Measurements from ENCODE around the gene PLXNA4.
A peak's percentile ranks its signal among the peaks of the same experiment; 100 is the strongest.

The PLXNA4 gene

DNA sequence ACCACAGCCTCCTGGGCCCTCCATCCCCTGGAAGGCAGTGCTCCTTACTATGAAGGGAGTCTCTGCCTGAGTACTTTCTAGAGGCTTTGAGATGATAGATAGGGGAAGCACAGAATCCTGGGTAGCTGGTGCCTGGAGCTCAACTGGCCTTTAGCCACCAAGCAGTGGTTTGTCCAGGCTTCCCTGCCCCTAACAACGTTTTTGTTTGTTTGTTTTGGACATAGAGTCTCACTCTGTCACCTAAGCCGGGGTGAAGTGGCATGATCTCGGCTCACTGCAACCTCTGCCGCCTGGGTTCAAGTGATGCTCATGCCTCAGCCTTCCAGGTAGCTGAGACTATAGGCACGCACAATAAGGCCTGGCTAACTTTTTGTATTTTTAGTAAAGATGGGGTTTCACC lies 289.4 kb downstream of the PLXNA4 start:
- H3K9ac ChIP-seq (ENCODE audit: low read depth, low read length) = no peak overlapping the region
- no peaks in the 10 kb centered on the region for H3K9me3 ChIP-seq (ENCODE audit: control insufficient read depth, insufficient read depth, low read length)
- H3K4me3 ChIP-seq (ENCODE audit: low read depth, low read length) = no peak overlapping the region
- H3K36me3 ChIP-seq (ENCODE audit: control insufficient read depth, insufficient read depth, low read length) = no peaks in the 10 kb centered on the region
- no peak overlapping the region for H3K27ac ChIP-seq (ENCODE audit: low read depth, low read length)
- no peaks in the 10 kb centered on the region for H3K4me1 ChIP-seq (ENCODE audit: control insufficient read depth, insufficient read depth, low read length)
- no peaks in the 10 kb centered on the region for H3K27me3 ChIP-seq (ENCODE audit: control insufficient read depth, insufficient read depth, low read length)

DNA sequence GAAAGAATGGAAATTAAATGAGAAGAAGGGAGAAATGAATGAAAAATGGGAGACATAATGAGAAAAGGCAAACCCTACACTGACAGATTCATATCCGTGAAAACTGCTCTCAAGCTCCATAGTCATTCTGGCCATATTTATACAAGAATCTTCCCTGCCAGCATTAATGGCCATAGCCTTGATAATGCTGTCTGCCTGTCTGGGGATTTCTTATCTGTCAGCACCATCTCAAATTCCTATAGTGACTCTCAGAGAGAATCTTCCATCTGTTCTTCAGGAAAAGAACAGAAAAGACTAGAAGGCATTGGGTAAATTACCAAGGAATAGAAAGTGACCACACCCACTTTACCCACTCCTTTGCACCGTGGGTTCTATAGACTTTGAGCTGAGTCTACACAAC lies 295.9 kb downstream of the PLXNA4 start:
- Histone ChIP-seq H3K36me3 (ENCODE audit: control insufficient read depth, insufficient read depth, low read length) (no peaks in the 10 kb centered on the region), H3K4me1 (ENCODE audit: control insufficient read depth, insufficient read depth, low read length) (peaks cover 12% of the 10 kb centered on the region), H3K9ac (ENCODE audit: low read depth, low read length) (no peak overlapping the region), H3K27me3 (ENCODE audit: control insufficient read depth, insufficient read depth, low read length) (no peaks in the 10 kb centered on the region; the same call in 1 of the 2 replicates), H3K4me3 (ENCODE audit: low read depth, low read length) (no peak overlapping the region), H3K27ac (ENCODE audit: low read depth, low read length) (no peak overlapping the region), H3K9me3 (ENCODE audit: control insufficient read depth, insufficient read depth, low read length) (no peaks in the 10 kb centered on the region)

DNA sequence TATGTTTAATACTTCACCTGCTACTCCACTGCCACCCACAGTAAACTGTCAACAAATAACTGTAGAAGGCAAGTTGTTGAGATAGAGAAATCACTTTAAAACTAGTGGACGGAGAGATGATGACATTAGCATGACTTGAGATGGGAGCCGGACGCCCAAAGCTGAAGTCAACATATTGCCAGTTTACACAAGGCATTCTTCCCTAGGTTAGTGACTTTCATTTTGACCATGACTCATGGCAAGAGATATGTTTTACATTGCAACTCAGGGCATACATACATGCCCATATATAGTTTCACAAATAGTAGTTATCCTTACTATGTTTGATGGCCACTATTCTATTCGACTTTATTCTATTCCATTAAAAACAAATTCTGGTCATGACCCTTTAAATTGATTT lies 296.6 kb downstream of the PLXNA4 start:
- Histone ChIP-seq H3K9ac (ENCODE audit: low read depth, low read length) (no peak overlapping the region), H3K9me3 (ENCODE audit: control insufficient read depth, insufficient read depth, low read length) (no peaks in the 10 kb centered on the region), H3K27me3 (ENCODE audit: control insufficient read depth, insufficient read depth, low read length) (no peaks in the 10 kb centered on the region; the same call in 1 of the 2 replicates), H3K27ac (ENCODE audit: low read depth, low read length) (no peak overlapping the region), H3K36me3 (ENCODE audit: control insufficient read depth, insufficient read depth, low read length) (no peaks in the 10 kb centered on the region), H3K4me1 (ENCODE audit: control insufficient read depth, insufficient read depth, low read length) (peaks cover 14% of the 10 kb centered on the region), H3K4me3 (ENCODE audit: low read depth, low read length) (no peak overlapping the region)

DNA sequence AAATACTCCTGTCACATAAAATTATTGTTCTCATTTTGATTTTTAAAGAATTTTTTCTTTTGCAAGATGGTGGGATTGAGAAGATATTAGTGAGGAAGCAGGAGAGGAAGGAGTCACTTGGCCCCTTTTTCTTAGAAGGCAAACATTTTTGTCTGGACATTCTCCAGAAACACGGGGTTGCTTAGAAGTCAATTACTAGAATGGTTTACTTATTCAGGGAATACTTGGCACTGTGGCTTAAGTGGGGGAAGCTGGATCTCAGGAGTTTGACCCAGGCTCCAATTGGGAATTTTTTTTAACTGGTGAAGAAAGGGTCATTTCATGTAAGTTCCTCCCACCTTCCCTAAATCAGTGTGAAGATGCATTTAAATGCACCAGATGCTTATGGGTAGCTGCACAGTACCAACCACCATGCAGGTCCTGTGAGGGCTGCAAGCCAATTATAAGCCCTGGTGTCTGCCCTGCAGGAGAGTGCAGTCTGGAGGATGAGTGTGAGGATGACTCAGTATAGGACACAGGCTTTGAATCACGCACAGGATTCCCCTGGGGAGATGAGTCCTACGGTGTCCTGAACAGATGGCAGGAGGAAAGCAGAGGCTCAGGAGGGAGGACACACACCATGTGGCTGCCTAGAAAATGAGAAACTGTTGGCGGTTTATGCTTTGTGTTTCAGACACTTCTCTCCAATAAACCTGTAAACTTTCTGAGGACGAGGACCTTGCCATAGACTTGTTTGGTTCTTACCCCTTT lies 299.1 kb downstream of the PLXNA4 start:
- no peaks in the 10 kb centered on the region for H3K9me3 ChIP-seq (ENCODE audit: control insufficient read depth, insufficient read depth, low read length)
- H3K27ac ChIP-seq (ENCODE audit: low read depth, low read length) = no peak overlapping the region
- no peaks in the 10 kb centered on the region for H3K36me3 ChIP-seq (ENCODE audit: control insufficient read depth, insufficient read depth, low read length)

DNA sequence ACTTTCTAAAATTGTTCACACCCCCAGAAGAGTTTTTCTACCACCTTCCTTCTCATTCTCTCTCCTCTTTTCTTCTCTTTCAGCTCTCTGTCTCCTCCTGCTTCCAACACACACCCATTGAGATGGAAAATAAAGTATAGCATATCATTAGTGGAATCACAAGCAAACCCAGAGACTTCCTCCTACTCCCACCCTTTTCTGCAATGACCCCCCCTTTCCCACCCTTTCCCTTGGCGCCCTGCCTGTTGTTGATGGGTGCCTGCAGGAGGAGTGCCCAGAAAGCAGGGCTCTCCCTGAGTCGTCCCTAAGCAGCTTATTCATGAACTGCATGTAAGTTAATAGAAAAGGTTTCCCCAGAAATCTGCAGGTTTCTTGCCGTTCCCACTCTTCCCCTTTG lies 300.0 kb downstream of the PLXNA4 start:
- Histone ChIP-seq H3K4me3 (ENCODE audit: low read depth, low read length) (peak overlapping the region; percentile 11; the same call in 1 of the 2 replicates), H3K4me1 (ENCODE audit: control insufficient read depth, insufficient read depth, low read length) (peaks cover 14% of the 10 kb centered on the region), H3K27ac (ENCODE audit: low read depth, low read length) (no peak overlapping the region), H3K36me3 (ENCODE audit: control insufficient read depth, insufficient read depth, low read length) (no peaks in the 10 kb centered on the region), H3K27me3 (ENCODE audit: control insufficient read depth, insufficient read depth, low read length) (peaks cover 3% of the 10 kb centered on the region; the same call in 1 of the 2 replicates), H3K9ac (ENCODE audit: low read depth, low read length) (no peak overlapping the region), H3K9me3 (ENCODE audit: control insufficient read depth, insufficient read depth, low read length) (no peaks in the 10 kb centered on the region)

More for the DNA sequence above, 299.1 kb downstream of the PLXNA4 start:
- Histone ChIP-seq H3K4me1 (ENCODE audit: control insufficient read depth, insufficient read depth, low read length) (peaks cover 14% of the 10 kb centered on the region), H3K9ac (ENCODE audit: low read depth, low read length) (no peak overlapping the region), H3K27me3 (ENCODE audit: control insufficient read depth, insufficient read depth, low read length) (peaks cover 3% of the 10 kb centered on the region; the same call in 1 of the 2 replicates), H3K4me3 (ENCODE audit: low read depth, low read length) (no peak overlapping the region)

DNA sequence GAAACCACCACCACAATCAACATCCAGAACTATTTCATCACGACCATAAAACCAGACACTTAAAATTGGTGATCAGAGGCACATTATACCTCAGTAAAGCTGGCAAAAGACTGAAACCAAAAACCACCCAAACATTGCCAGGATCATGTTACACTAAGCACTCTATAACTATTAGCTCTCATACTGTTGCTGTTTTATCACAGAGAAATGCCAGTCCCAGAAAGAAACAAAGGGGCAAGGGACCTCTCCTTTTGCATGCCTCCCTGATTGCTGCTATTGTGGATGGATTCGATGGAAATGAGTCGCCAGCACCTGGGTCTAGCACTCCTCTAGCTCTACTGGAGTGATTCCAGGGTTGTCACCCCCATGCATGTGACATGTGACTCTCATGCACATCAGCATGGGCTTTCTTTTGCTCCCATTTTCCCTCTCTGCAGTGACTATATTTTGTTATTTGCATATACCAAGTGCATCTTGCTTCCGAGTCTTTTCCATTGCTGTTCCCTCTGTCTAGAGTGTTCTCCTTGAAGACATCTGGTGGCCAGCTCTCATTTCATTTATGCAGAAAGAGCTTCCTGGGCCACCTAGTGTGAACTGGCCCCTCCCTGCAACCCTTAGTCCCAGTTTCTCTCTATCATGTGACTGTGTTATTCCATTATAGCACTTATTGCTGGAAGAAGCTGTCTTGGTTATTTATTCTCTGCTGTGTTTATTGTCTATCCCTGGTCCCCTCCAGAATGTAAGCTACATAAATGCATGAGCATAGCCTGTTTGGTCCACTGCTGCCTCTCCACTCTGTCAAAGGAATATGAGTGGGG lies 300.6 kb downstream of the PLXNA4 start:
- peak overlapping the region; percentile 11; the same call in 1 of the 2 replicates for H3K4me3 ChIP-seq (ENCODE audit: low read depth, low read length)
- H3K4me1 ChIP-seq (ENCODE audit: control insufficient read depth, insufficient read depth, low read length) = peaks cover 14% of the 10 kb centered on the region
- H3K36me3 ChIP-seq (ENCODE audit: control insufficient read depth, insufficient read depth, low read length) = no peaks in the 10 kb centered on the region
- peaks cover 3% of the 10 kb centered on the region; the same call in 1 of the 2 replicates for H3K27me3 ChIP-seq (ENCODE audit: control insufficient read depth, insufficient read depth, low read length)
- no peaks in the 10 kb centered on the region for H3K9me3 ChIP-seq (ENCODE audit: control insufficient read depth, insufficient read depth, low read length)
- no peak overlapping the region for H3K27ac ChIP-seq (ENCODE audit: low read depth, low read length)
- no peak overlapping the region for H3K9ac ChIP-seq (ENCODE audit: low read depth, low read length)

DNA sequence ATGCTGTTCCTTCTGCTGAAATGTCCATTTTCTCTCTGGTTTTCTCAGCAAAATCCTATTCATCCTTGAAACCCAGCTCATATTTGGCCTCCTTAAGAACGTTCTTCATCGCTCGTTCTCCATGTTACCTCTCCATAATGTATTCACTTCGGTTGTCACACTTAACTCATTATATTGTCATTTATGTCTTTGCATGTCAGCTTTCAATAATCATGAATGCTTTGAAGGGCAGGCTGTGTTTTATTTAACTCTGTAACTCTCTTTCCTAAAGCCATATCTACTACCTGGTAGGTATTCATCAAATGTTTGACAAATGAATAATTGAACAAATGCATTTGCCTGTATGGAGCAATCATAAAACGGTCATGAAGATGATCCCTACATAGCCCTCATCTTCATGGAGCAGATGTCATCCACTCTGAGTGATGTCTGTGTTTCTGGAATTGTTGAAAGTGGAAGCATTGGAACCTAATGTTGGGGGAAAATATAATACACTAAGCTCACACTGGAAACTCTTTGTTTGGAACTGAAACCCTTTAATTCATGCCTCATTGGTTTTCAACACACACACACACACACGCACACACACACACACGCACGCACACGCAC lies 303.4 kb downstream of the PLXNA4 start:
- H3K4me3 ChIP-seq (ENCODE audit: low read depth, low read length) = no peak overlapping the region
- H3K9ac ChIP-seq (ENCODE audit: low read depth, low read length) = no peak overlapping the region
- H3K36me3 ChIP-seq (ENCODE audit: control insufficient read depth, insufficient read depth, low read length) = no peaks in the 10 kb centered on the region
- H3K27ac ChIP-seq (ENCODE audit: low read depth, low read length) = no peak overlapping the region
- peaks cover 14% of the 10 kb centered on the region for H3K4me1 ChIP-seq (ENCODE audit: control insufficient read depth, insufficient read depth, low read length)
- H3K9me3 ChIP-seq (ENCODE audit: control insufficient read depth, insufficient read depth, low read length) = no peaks in the 10 kb centered on the region
- peaks cover 3% of the 10 kb centered on the region; the same call in 1 of the 2 replicates for H3K27me3 ChIP-seq (ENCODE audit: control insufficient read depth, insufficient read depth, low read length)

DNA sequence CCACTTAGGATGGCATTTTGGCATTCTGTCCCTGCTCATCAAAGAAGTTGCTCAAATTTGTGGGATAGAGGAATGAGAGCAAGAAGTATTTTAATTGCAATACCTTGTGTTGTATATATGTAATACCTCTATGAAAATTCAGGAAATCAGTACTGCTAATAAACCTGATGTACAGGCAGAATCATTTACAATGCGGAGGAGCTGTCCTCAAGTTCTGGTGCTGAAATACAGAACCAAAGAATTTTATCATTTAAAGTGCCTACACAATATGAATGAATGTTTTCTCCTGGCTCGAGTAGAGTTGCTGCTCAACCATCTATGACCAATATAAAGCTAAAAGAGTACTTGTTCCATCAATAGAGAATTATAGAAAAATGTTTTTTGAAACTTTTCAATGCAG lies 305.8 kb downstream of the PLXNA4 start:
- Histone ChIP-seq H3K27me3 (ENCODE audit: control insufficient read depth, insufficient read depth, low read length) (peaks cover 3% of the 10 kb centered on the region; the same call in 1 of the 2 replicates), H3K36me3 (ENCODE audit: control insufficient read depth, insufficient read depth, low read length) (no peaks in the 10 kb centered on the region), H3K4me3 (ENCODE audit: low read depth, low read length) (no peak overlapping the region), H3K4me1 (ENCODE audit: control insufficient read depth, insufficient read depth, low read length) (peaks cover 4% of the 10 kb centered on the region), H3K9me3 (ENCODE audit: control insufficient read depth, insufficient read depth, low read length) (no peaks in the 10 kb centered on the region), H3K9ac (ENCODE audit: low read depth, low read length) (no peak overlapping the region), H3K27ac (ENCODE audit: low read depth, low read length) (no peak overlapping the region)

DNA sequence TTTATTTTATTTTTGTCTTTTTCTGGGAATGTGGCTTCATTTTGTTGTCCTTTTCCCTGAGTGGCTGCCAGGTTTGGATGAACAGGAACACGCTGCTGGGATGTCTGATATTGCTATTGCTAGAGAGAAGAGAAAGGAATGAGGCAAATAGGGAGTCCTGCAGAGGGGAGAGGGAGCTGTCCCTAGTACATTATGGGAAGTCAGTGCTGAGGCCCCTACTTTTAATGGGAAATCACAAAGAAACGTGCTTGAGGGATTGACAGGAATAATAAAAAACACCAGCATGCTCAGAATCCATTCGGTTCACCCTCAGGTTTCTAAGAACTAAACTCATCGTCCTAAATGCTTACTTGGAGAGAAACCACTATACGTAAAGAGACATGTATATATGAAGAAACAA lies 306.6 kb downstream of the PLXNA4 start:
- Histone ChIP-seq H3K9ac (ENCODE audit: low read depth, low read length) (no peak overlapping the region), H3K27me3 (ENCODE audit: control insufficient read depth, insufficient read depth, low read length) (peaks cover 3% of the 10 kb centered on the region; the same call in 1 of the 2 replicates), H3K4me1 (ENCODE audit: control insufficient read depth, insufficient read depth, low read length) (no peaks in the 10 kb centered on the region), H3K4me3 (ENCODE audit: low read depth, low read length) (no peak overlapping the region), H3K27ac (ENCODE audit: low read depth, low read length) (no peak overlapping the region), H3K36me3 (ENCODE audit: control insufficient read depth, insufficient read depth, low read length) (no peaks in the 10 kb centered on the region), H3K9me3 (ENCODE audit: control insufficient read depth, insufficient read depth, low read length) (no peaks in the 10 kb centered on the region)

DNA sequence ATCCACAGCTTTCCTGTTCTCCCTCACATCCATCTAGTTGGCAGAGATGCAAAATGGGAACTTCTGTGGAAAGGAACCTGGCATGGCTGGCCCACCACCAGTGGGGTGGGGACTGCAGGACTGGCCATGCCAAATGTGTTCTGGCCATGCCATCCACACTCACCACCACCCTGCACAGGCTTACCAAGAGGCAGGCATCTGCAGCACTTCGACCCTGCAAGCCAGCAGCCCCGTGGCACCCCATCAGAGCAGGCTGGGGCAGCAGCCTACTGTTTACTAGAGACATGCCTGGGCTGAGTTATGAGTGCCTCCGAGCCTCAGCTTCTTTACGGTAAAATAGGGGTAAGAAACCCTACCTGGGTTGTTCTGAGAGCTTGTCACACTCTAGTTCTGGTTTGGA lies 313.1 kb downstream of the PLXNA4 start:
- Histone ChIP-seq H3K4me3 (ENCODE audit: low read depth, low read length) (no peak overlapping the region), H3K9me3 (ENCODE audit: control insufficient read depth, insufficient read depth, low read length) (no peaks in the 10 kb centered on the region), H3K9ac (ENCODE audit: low read depth, low read length) (no peak overlapping the region), H3K27ac (ENCODE audit: low read depth, low read length) (no peak overlapping the region), H3K27me3 (ENCODE audit: control insufficient read depth, insufficient read depth, low read length) (no peaks in the 10 kb centered on the region; the same call in 1 of the 2 replicates), H3K4me1 (ENCODE audit: control insufficient read depth, insufficient read depth, low read length) (no peaks in the 10 kb centered on the region), H3K36me3 (ENCODE audit: control insufficient read depth, insufficient read depth, low read length) (no peaks in the 10 kb centered on the region)

DNA sequence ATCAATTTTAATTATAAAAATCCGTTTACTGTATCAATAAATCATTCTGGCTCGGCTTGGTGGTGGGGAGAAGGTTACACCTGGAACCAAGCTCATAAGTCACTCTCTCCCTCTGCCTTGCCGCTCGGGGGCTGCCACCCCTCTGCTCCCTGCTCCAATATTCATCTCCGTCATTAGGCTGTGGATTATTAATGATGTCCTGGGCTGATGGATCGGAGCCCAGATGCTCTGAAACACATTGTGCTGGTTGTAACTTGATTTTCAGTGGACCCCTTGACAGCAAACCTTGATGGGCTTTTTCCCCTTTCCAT lies 314.2 kb downstream of the PLXNA4 start:
- Histone ChIP-seq H3K9ac (ENCODE audit: low read depth, low read length) (no peak overlapping the region), H3K4me3 (ENCODE audit: low read depth, low read length) (no peak overlapping the region), H3K27ac (ENCODE audit: low read depth, low read length) (no peak overlapping the region), H3K36me3 (ENCODE audit: control insufficient read depth, insufficient read depth, low read length) (no peaks in the 10 kb centered on the region), H3K4me1 (ENCODE audit: control insufficient read depth, insufficient read depth, low read length) (no peaks in the 10 kb centered on the region), H3K9me3 (ENCODE audit: control insufficient read depth, insufficient read depth, low read length) (no peaks in the 10 kb centered on the region), H3K27me3 (ENCODE audit: control insufficient read depth, insufficient read depth, low read length) (no peaks in the 10 kb centered on the region; the same call in 1 of the 2 replicates)
